ENCODE data around the gene DTNBP1. TPM values are rescaled to one million over a fixed set of nuclear protein-coding genes. Genes with fewer than 3 reads are reported as not detected.

DTNBP1 gene
- total and polyA plus RNA-seq, 4 experiments from 2014 or later: 24.1 to 34.8 (median 29.2) TPM

DNA sequence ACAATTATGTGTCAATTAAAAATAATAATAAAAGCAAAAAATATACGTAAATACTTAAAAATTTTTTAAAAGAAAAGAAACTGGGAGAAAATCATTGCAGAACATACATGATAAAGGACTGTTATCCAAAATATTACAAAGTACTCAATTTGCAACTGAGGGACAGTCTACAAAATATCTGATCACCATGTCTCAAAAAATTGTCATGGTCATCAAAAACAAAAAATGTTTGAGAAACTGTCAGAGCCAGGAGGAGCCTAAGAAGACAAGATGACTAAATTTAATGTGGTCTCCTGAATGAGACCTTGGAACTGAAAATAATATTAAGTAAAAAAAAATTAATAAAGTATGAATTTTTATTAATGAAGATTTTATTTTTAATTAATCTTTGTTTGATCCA lies 43.5 kb downstream of the DTNBP1 start:
- ChIA-PET CTCF (ENCODE audit: partially characterized antibody) (interaction anchor here (0.7 kb wide), 1 partner anchor 9 kb away, joined by 3 read pairs; no protein-coding TSS in a partner anchor), POLR2A (ENCODE audit: partially characterized antibody) (no interaction called here)
- H3K9me3 ChIP-seq (ENCODE audit: control insufficient read depth in 1 of 2, low read length in 2 of 2): no peaks in the 10 kb centered on the region
- no peak overlapping the region for H3K27ac ChIP-seq (ENCODE audit: low read depth, low read length)
- H3K36me3 Mint-ChIP-seq: peaks cover 14 to 15% of the 10 kb centered on the region in 2 donors
- intact Hi-C loops (cut with micrococcal nuclease): no loop called here
- no peaks in the 10 kb centered on the region for H3K36me3 ChIP-seq (ENCODE audit: insufficient read depth, low read length)
- no peak for DNase-seq
- peaks cover 12 to 37% (median 22%) of the 10 kb centered on the region in 4 donors for H3K4me1 Mint-ChIP-seq
- H3K4me3 Mint-ChIP-seq: no peak overlapping the region
- no peaks in the 10 kb centered on the region for H3K27me3 Mint-ChIP-seq
- no peak overlapping the region for H3K4me3 ChIP-seq (ENCODE audit: low read length in 2 of 2)
- peaks cover 4% of the 10 kb centered on the region for H3K4me1 ChIP-seq (ENCODE audit: insufficient read depth, low read length)
- H3K27ac Mint-ChIP-seq: no peak overlapping the region
- no peaks in the 10 kb centered on the region for H3K27me3 ChIP-seq (ENCODE audit: insufficient read depth, low read length)
- H3K9me3 Mint-ChIP-seq: peaks cover 0 to 3% (median 0%) of the 10 kb centered on the region in 8 donors

GRCh38 chr6:15618685-15619084 lies 44.1 kb downstream of the DTNBP1 start:
- CTCF ChIA-PET (ENCODE audit: partially characterized antibody): interaction anchor here (0.7 to 1.5 kb wide), 3 partner anchors 8 to 435 kb away, joined by 3 to 4 read pairs (median 3); no protein-coding TSS in a partner anchor
- Histone ChIP-seq H3K4me3 (ENCODE audit: low read length in 2 of 2) (no peak overlapping the region), H3K4me1 (ENCODE audit: insufficient read depth, low read length) (peaks cover 4% of the 10 kb centered on the region), H3K9me3 (ENCODE audit: control insufficient read depth in 1 of 2, low read length in 2 of 2) (no peaks in the 10 kb centered on the region), H3K36me3 (ENCODE audit: insufficient read depth, low read length) (no peaks in the 10 kb centered on the region), H3K27me3 (ENCODE audit: insufficient read depth, low read length) (no peaks in the 10 kb centered on the region), H3K27ac (ENCODE audit: low read depth, low read length) (no peak overlapping the region)
- Mint-ChIP-seq H3K36me3 (peaks cover 20 to 21% of the 10 kb centered on the region in 2 donors), H3K4me3 (no peak overlapping the region), H3K4me1 (peaks cover 12 to 43% (median 29%) of the 10 kb centered on the region in 4 donors), H3K9me3 (peaks cover 0 to 3% (median 0%) of the 10 kb centered on the region in 8 donors), H3K27ac (no peak overlapping the region), H3K27me3 (no peaks in the 10 kb centered on the region)
- intact Hi-C loops (cut with micrococcal nuclease): no loop called here
- no peak for DNase-seq
- POLR2A ChIA-PET (ENCODE audit: partially characterized antibody): interaction anchor here (1.0 kb wide), 1 partner anchor 510 kb away, joined by 3 read pairs; the partner anchor contains the start of gene MYLIP

DNA sequence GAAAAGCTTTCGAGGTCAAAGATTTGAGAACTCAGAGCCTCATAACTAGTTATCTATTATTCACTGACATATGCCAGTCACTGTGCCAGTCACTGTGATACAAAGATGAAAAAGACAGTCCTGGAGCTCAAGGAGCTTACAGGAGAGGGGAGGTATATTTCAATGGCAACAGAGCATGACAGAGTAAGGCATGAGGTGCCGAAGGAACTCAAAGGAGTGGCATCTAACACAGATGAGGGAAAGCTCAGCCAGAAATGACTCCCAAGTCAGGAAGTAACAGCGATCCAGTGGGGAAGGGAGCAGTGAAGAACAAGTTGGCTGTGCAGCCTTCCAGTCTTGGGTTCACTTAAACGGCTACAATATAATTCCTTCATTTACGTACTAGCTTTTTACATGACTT lies 46.6 kb downstream of the DTNBP1 start:
- no peak overlapping the region for H3K27ac ChIP-seq (ENCODE audit: low read depth, low read length)
- CTCF ChIA-PET (ENCODE audit: partially characterized antibody): interaction anchor here (3.7 kb wide), 1 partner anchor 9 kb away, joined by 26 read pairs; no protein-coding TSS in a partner anchor

GRCh38 chr6:15615802-15616201 lies 47.0 kb downstream of the DTNBP1 start:
- intact Hi-C loops (cut with micrococcal nuclease): no loop called here
- no peak overlapping the region for H3K4me3 ChIP-seq (ENCODE audit: low read length in 2 of 2)
- H3K9me3 Mint-ChIP-seq: peaks cover 0 to 3% (median 0%) of the 10 kb centered on the region in 8 donors
- H3K36me3 Mint-ChIP-seq: peaks cover 38% of the 10 kb centered on the region in 2 donors
- H3K36me3 ChIP-seq (ENCODE audit: insufficient read depth, low read length): no peaks in the 10 kb centered on the region
- DNase-seq: no peak
- H3K27me3 ChIP-seq (ENCODE audit: insufficient read depth, low read length): no peaks in the 10 kb centered on the region
- no peak overlapping the region for H3K27ac Mint-ChIP-seq
- POLR2A ChIA-PET (ENCODE audit: partially characterized antibody): no interaction called here
- no peaks in the 10 kb centered on the region for H3K9me3 ChIP-seq (ENCODE audit: control insufficient read depth in 1 of 2, low read length in 2 of 2)
- H3K4me1 ChIP-seq (ENCODE audit: insufficient read depth, low read length): no peaks in the 10 kb centered on the region
- no peak overlapping the region for H3K4me3 Mint-ChIP-seq
- H3K4me1 Mint-ChIP-seq: peaks cover 15 to 42% (median 31%) of the 10 kb centered on the region in 4 donors
- no peak overlapping the region for H3K27ac ChIP-seq (ENCODE audit: low read depth, low read length)
- CTCF ChIA-PET (ENCODE audit: partially characterized antibody): interaction anchor here (3.7 kb wide), 1 partner anchor 9 kb away, joined by 26 read pairs; no protein-coding TSS in a partner anchor
- no peaks in the 10 kb centered on the region for H3K27me3 Mint-ChIP-seq

More for the DNA sequence above, 46.6 kb downstream of the DTNBP1 start:
- peak overlapping the region in 1 of 7 donors; percentile 7 for H3K27ac Mint-ChIP-seq
- no peaks in the 10 kb centered on the region for H3K9me3 ChIP-seq (ENCODE audit: control insufficient read depth in 1 of 2, low read length in 2 of 2)
- no peaks in the 10 kb centered on the region for H3K27me3 ChIP-seq (ENCODE audit: insufficient read depth, low read length)
- H3K4me3 Mint-ChIP-seq: peak overlapping the region in 1 of 8 donors; percentile 22
- H3K4me1 ChIP-seq (ENCODE audit: insufficient read depth, low read length): no peaks in the 10 kb centered on the region
- H3K27me3 Mint-ChIP-seq: no peaks in the 10 kb centered on the region
- no peaks in the 10 kb centered on the region for H3K36me3 ChIP-seq (ENCODE audit: insufficient read depth, low read length)
- POLR2A ChIA-PET (ENCODE audit: partially characterized antibody): no interaction called here
- peaks cover 0 to 3% (median 0%) of the 10 kb centered on the region in 8 donors for H3K9me3 Mint-ChIP-seq
- no peak overlapping the region for H3K4me3 ChIP-seq (ENCODE audit: low read length in 2 of 2)
- DNase-seq: no peak
- H3K36me3 Mint-ChIP-seq: peaks cover 36% of the 10 kb centered on the region in 2 donors
- peaks cover 15 to 45% (median 31%) of the 10 kb centered on the region in 4 donors for H3K4me1 Mint-ChIP-seq
- intact Hi-C loops (cut with micrococcal nuclease): no loop called here

DNA sequence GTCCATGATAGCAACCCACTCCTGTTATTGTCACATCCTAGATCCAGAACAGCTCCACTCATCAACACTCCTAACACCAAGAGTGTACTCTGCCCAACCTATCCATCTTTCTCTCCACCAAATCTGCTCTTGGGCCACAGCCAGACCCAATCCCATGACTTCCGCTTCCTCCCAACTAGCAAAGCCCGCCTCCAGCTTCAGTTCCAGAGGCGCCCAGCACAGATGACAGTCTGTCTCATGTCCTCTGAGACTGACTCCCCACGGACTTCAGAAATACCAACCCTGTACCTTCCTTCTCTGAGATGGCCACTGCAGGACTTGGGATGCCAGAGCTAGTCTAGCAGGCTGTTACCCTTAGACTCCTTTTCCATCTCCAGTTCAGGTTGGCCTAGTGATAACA lies 48.6 kb downstream of the DTNBP1 start:
- peaks cover 15 to 42% (median 30%) of the 10 kb centered on the region in 4 donors for H3K4me1 Mint-ChIP-seq
- H3K27me3 Mint-ChIP-seq: no peaks in the 10 kb centered on the region
- intact Hi-C loops (cut with micrococcal nuclease): no loop called here
- H3K36me3 ChIP-seq (ENCODE audit: insufficient read depth, low read length): peaks cover 7% of the 10 kb centered on the region
- H3K27ac Mint-ChIP-seq: no peak overlapping the region
- no peaks in the 10 kb centered on the region for H3K27me3 ChIP-seq (ENCODE audit: insufficient read depth, low read length)
- H3K9me3 ChIP-seq (ENCODE audit: control insufficient read depth in 1 of 2, low read length in 2 of 2): no peaks in the 10 kb centered on the region
- no peak for DNase-seq
- peaks cover 51% of the 10 kb centered on the region in 2 donors for H3K36me3 Mint-ChIP-seq
- H3K4me3 Mint-ChIP-seq: no peak overlapping the region
- ChIA-PET CTCF (ENCODE audit: partially characterized antibody) (interaction anchor here (3.7 kb wide), 1 partner anchor 11 kb away, joined by 26 read pairs; no protein-coding TSS in a partner anchor), POLR2A (ENCODE audit: partially characterized antibody) (no interaction called here)
- H3K4me3 ChIP-seq (ENCODE audit: low read length in 2 of 2): no peak overlapping the region
- H3K4me1 ChIP-seq (ENCODE audit: insufficient read depth, low read length): no peaks in the 10 kb centered on the region
- H3K9me3 Mint-ChIP-seq: peaks cover 0 to 3% (median 0%) of the 10 kb centered on the region in 8 donors
- no peak overlapping the region for H3K27ac ChIP-seq (ENCODE audit: low read depth, low read length)

DNA sequence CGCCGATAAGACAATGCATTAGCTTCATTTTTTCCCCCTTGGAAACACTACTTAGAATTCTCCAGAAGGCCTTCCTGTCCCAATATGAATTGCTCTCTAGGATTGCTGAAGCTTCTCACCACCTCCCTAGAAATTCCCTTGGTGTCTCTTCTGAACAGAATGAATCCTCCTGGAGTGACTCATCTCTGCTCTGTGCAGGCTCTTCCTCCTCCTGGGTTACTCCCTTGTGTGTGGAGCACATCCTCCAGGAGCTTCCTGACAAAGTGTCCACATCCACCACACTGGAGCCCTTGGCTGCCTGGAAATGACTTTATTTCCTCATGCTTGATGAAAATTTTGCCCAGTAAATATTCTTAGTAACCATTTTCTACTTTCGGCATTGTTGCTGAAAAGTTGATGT lies 54.4 kb downstream of the DTNBP1 start:
- H3K4me1 ChIP-seq (ENCODE audit: insufficient read depth, low read length): no peaks in the 10 kb centered on the region
- Mint-ChIP-seq H3K36me3 (peaks cover 45 to 71% of the 10 kb centered on the region in 2 donors), H3K27me3 (no peaks in the 10 kb centered on the region), H3K27ac (no peak overlapping the region), H3K4me3 (no peak overlapping the region), H3K4me1 (peaks cover 9 to 19% (median 13%) of the 10 kb centered on the region in 4 donors), H3K9me3 (no peaks in the 10 kb centered on the region)
- no peak overlapping the region for H3K4me3 ChIP-seq (ENCODE audit: low read length in 2 of 2)
- ChIA-PET CTCF (ENCODE audit: partially characterized antibody) (interaction anchor here (8.4 kb wide), 1 partner anchor 16 kb away, joined by 56 read pairs; no protein-coding TSS in a partner anchor), POLR2A (ENCODE audit: partially characterized antibody) (no interaction called here)
- no peaks in the 10 kb centered on the region for H3K27me3 ChIP-seq (ENCODE audit: insufficient read depth, low read length)
- H3K9me3 ChIP-seq (ENCODE audit: control insufficient read depth in 1 of 2, low read length in 2 of 2): no peaks in the 10 kb centered on the region
- intact Hi-C loops (cut with micrococcal nuclease): no loop called here
- DNase-seq: no peak
- no peak overlapping the region for H3K27ac ChIP-seq (ENCODE audit: low read depth, low read length)
- peaks cover 7% of the 10 kb centered on the region for H3K36me3 ChIP-seq (ENCODE audit: insufficient read depth, low read length)

GRCh38 chr6:15607603-15608002 lies 55.2 kb downstream of the DTNBP1 start:
- H3K36me3 Mint-ChIP-seq: peaks cover 43 to 68% of the 10 kb centered on the region in 2 donors
- no peak overlapping the region for H3K27ac Mint-ChIP-seq
- Histone ChIP-seq H3K36me3 (ENCODE audit: insufficient read depth, low read length) (peaks cover 7% of the 10 kb centered on the region), H3K27ac (ENCODE audit: low read depth, low read length) (no peak overlapping the region), H3K27me3 (ENCODE audit: insufficient read depth, low read length) (no peaks in the 10 kb centered on the region), H3K4me3 (ENCODE audit: low read length in 2 of 2) (no peak overlapping the region), H3K9me3 (ENCODE audit: control insufficient read depth in 1 of 2, low read length in 2 of 2) (no peaks in the 10 kb centered on the region), H3K4me1 (ENCODE audit: insufficient read depth, low read length) (no peaks in the 10 kb centered on the region)
- H3K27me3 Mint-ChIP-seq: no peaks in the 10 kb centered on the region
- ChIA-PET CTCF (ENCODE audit: partially characterized antibody) (interaction anchor here (8.4 kb wide), 1 partner anchor 17 kb away, joined by 56 read pairs; no protein-coding TSS in a partner anchor), POLR2A (ENCODE audit: partially characterized antibody) (no interaction called here)
- peaks cover 7 to 18% (median 12%) of the 10 kb centered on the region in 4 donors for H3K4me1 Mint-ChIP-seq
- intact Hi-C loops (cut with micrococcal nuclease): no loop called here
- DNase-seq: no peak
- H3K4me3 Mint-ChIP-seq: no peak overlapping the region
- no peaks in the 10 kb centered on the region for H3K9me3 Mint-ChIP-seq
